OCI-LY7 (cell line): ENCODE measurements around the gene MDFIC. TPM values are rescaled to one million over a fixed set of nuclear protein-coding genes. Genes with fewer than 3 reads are reported as not detected.

Experiments used
- BruUV-seq: library from RNA; stranded (reverse); fragments of 400-500 nt; replicated peaks from 2 replicates; lab custom pipeline; 2021; lab: Mats Ljungman, UMichigan
- CTCF ChIA-PET: fragments of 300-600 bp; sonication (Branson Sonifier 250); formaldehyde crosslinking; loops from one replicate; lab custom pipeline; 2022; ENCODE audit warnings: antibody characterized with exemption; ENCODE audit not compliant: unreplicated experiment; lab: Charles Lee
- POLR2A ChIA-PET: fragments of 300-600 bp; sonication (Branson Sonifier 250); formaldehyde crosslinking; loops from one replicate; lab custom pipeline; 2022; ENCODE audit warnings: antibody characterized with exemption; lab: Charles Lee
- DNase-seq: peaks from one replicate; pipeline ENCODE4 v3.0.0-alpha.2; 2015; ENCODE audit warnings: low spot score
- H2AFZ ChIP-seq: fragments of 200-600 bp; sonication (generic), shearing (Covaris generic); 2 replicates; pipeline ENCODE4 v1.6.1; 2014; ENCODE audit warnings: mild to moderate bottlenecking, antibody characterized with exemption, low read length, moderate library complexity
- H3K27ac ChIP-seq: fragments of 200-600 bp; sonication (generic); 2 replicates; pipeline ENCODE4 v1.5.1; 2014; ENCODE audit warnings: mixed run types, low read depth, mild to moderate bottlenecking, moderate library complexity, low read length, inconsistent platforms; ENCODE audit not compliant: poor library complexity, severe bottlenecking
- H3K36me3 ChIP-seq: fragments of 200-600 bp; sonication (generic); 2 replicates; pipeline ENCODE4 v1.6.1; 2014; ENCODE audit warnings: mild to moderate bottlenecking, antibody characterized with exemption, low read length, moderate library complexity, mixed read lengths; ENCODE audit not compliant: insufficient read depth
- H3K4me1 ChIP-seq: fragments of 200-600 bp; sonication (generic); 2 replicates; pipeline ENCODE4 v1.5.1; 2014; ENCODE audit warnings: mild to moderate bottlenecking, low read length; ENCODE audit not compliant: insufficient read depth, poor library complexity, severe bottlenecking
- H3K4me2 ChIP-seq: fragments of 200-600 bp; sonication (generic); 2 replicates; pipeline ENCODE4 v1.6.1; 2014; ENCODE audit warnings: mild to moderate bottlenecking, low read length
- H3K4me3 ChIP-seq: fragments of 200-600 bp; sonication (generic); 2 replicates; pipeline ENCODE4 v1.5.1; 2014; ENCODE audit warnings: mild to moderate bottlenecking, low read depth, low read length; ENCODE audit not compliant: poor library complexity, severe bottlenecking
- H3K79me2 ChIP-seq: fragments of 200-600 bp; sonication (generic); 2 replicates; pipeline ENCODE4 v1.6.1; 2016; ENCODE audit warnings: low read depth, mild to moderate bottlenecking, low read length, moderate library complexity, mixed read lengths; ENCODE audit not compliant: insufficient read depth
- H3K9me2 ChIP-seq: fragments of 200-600 bp; sonication (generic); 2 replicates; pipeline ENCODE4 v1.6.1; 2016; ENCODE audit warnings: mild to moderate bottlenecking, low read length, mixed read lengths; ENCODE audit not compliant: insufficient read depth
- H3K9me3 ChIP-seq: fragments of 200-600 bp; sonication (generic); 2 replicates; pipeline ENCODE4 v1.6.1; 2014; ENCODE audit warnings: mild to moderate bottlenecking, mixed run types, low read length, mixed read lengths
- H4K20me1 ChIP-seq: fragments of 200-600 bp; sonication (generic); 2 replicates; pipeline ENCODE4 v1.6.1; 2014; ENCODE audit warnings: mild to moderate bottlenecking, antibody characterized with exemption, low read length, moderate library complexity, mixed read lengths; ENCODE audit not compliant: insufficient read depth
- CTCF ChIP-seq: fragments of 200-600 bp; sonication (generic); conservative IDR thresholded peaks from 2 replicates; pipeline ENCODE4 v1.5.1; 2014; ENCODE audit warnings: mild to moderate bottlenecking, antibody characterized with exemption, low read length, moderate library complexity, mixed read lengths
- EZH2phosphoT487 ChIP-seq: fragments of 200-600 bp; sonication (generic); IDR thresholded peaks from 2 replicates; pipeline ENCODE4 v1.6.1; 2018; ENCODE audit warnings: low read depth, borderline replicate concordance, mild to moderate bottlenecking, mixed run types, antibody characterized with exemption, low read length, moderate library complexity, mixed read lengths
- intact Hi-C: fragments of 100-400 bp; cut with micrococcal nuclease; formaldehyde crosslinking; loops from one replicate; pipeline ENCODE4 v1.10.0; 2022; ENCODE audit not compliant: unreplicated experiment
- total RNA-seq, 2 experiments: library from RNA; depleted of rRNA in 1 of 2; stranded (reverse); fragments of >200 nt in 1 of 2; shearing (Covaris generic) in 1 of 2; gene quantifications; 2 replicates each; pipeline ENCODE4 v1.2.3, GENCODE V29; 2014 to 2022

Gene MDFIC
- total RNA-seq, 2 experiments from 2014 or later, result not detected

GRCh38 chr7:115033917-115034459 is 112.1 kb downstream of the MDFIC start:
- intact Hi-C loops, result no loop called here
- Histone ChIP-seq H3K4me1 (no peaks in the 10 kb centered on the region), H3K4me3 (no peak overlapping the region), H3K9me3 (no peaks in the 10 kb centered on the region), H3K36me3 (no peaks in the 10 kb centered on the region), H3K4me2 (no peak overlapping the region), H2AFZ (no peak overlapping the region), H3K9me2 (no peaks in the 10 kb centered on the region), H4K20me1 (no peaks in the 10 kb centered on the region), H3K27ac (no peak overlapping the region), H3K79me2 (no peaks in the 10 kb centered on the region)
- CTCF ChIA-PET, result no interaction called here
- BruUV-seq, result no TSS peak
- POLR2A ChIA-PET, result no interaction called here
- no peak for TF ChIP-seq CTCF
- TF ChIP-seq EZH2phosphoT487, result no peak
- no peak for DNase-seq

GRCh38 chr7:115034515-115034914 is 112.6 kb downstream of the MDFIC start:
- ChIA-PET CTCF (no interaction called here), POLR2A (interaction anchor here (1.0 kb wide), 1 partner anchor 14 kb away, joined by 5 read pairs; no protein-coding TSS in a partner anchor)
- Histone ChIP-seq H2AFZ (no peak overlapping the region), H4K20me1 (no peaks in the 10 kb centered on the region), H3K27ac (no peak overlapping the region), H3K9me3 (no peaks in the 10 kb centered on the region), H3K9me2 (no peaks in the 10 kb centered on the region), H3K4me3 (no peak overlapping the region), H3K4me1 (no peaks in the 10 kb centered on the region), H3K36me3 (no peaks in the 10 kb centered on the region), H3K4me2 (no peak overlapping the region), H3K79me2 (no peaks in the 10 kb centered on the region)
- DNase-seq, result no peak
- TF ChIP-seq EZH2phosphoT487 (no peak), CTCF (no peak)
- intact Hi-C loops, result no loop called here
- no TSS peak for BruUV-seq

GRCh38 chr7:115037128-115037802 is 115.4 kb downstream of the MDFIC start:
- no peaks in the 10 kb centered on the region for H4K20me1 ChIP-seq
- CTCF ChIA-PET, result no interaction called here
- H3K4me2 ChIP-seq, result no peak overlapping the region
- H3K79me2 ChIP-seq, result no peaks in the 10 kb centered on the region
- H3K9me2 ChIP-seq, result no peaks in the 10 kb centered on the region
- H3K36me3 ChIP-seq, result no peaks in the 10 kb centered on the region
- BruUV-seq, result no TSS peak
- no peaks in the 10 kb centered on the region for H3K4me1 ChIP-seq
- POLR2A ChIA-PET, result no interaction called here
- TF ChIP-seq CTCF (no peak), EZH2phosphoT487 (no peak)
- H3K9me3 ChIP-seq, result no peaks in the 10 kb centered on the region
- intact Hi-C loops, result no loop called here
- DNase-seq, result no peak
- H3K4me3 ChIP-seq, result no peak overlapping the region
- H3K27ac ChIP-seq, result no peak overlapping the region
- H2AFZ ChIP-seq, result no peak overlapping the region
